Spleen (tissue), 11 donors: ENCODE measurements around the gene ST13. TPM values are rescaled to one million over a fixed set of nuclear protein-coding genes. Genes with fewer than 3 reads are reported as not detected.

Source experiments
- DNase-seq: peaks from one replicate; pipeline ENCODE4 v3.0.0-alpha.2; 2020
- H3K27ac ChIP-seq, 8 donors: fragments of 200-600 bp; sonication (generic) in 7 of 8; 1 replicate in 4 of 8; 2 replicates in 4 of 8; pipeline versions ENCODE4 v1.5.0 to v1.8.0; 2016 to 2021; ENCODE audit warnings: inconsistent platforms in 4 of 8, mild to moderate bottlenecking in 4 of 8, moderate library complexity in 1 of 8
- H3K27me3 ChIP-seq, 7 donors: fragments of 200-600 bp; sonication (generic) in 6 of 7; replicated peaks in 1 of 7; 1 replicate in 4 of 7; 2 replicates in 3 of 7; pipeline versions ENCODE4 v1.5.0 to v1.8.0; 2016 to 2021; ENCODE audit warnings: inconsistent platforms in 3 of 7, mild to moderate bottlenecking in 1 of 7
- H3K36me3 ChIP-seq, 6 donors: fragments of 200-600 bp; sonication (generic) in 5 of 6; 1 replicate in 4 of 6; 2 replicates in 2 of 6; pipeline versions ENCODE4 v1.5.0 to v1.8.0; 2016 to 2021; ENCODE audit warnings: inconsistent platforms in 2 of 6
- H3K4me1 ChIP-seq, 6 donors: fragments of 200-600 bp; sonication (generic) in 5 of 6; 1 replicate in 3 of 6; 2 replicates in 3 of 6; pipeline versions ENCODE4 v1.5.0 to v1.8.0; 2016 to 2021; ENCODE audit warnings: inconsistent platforms in 3 of 6
- H3K4me3 ChIP-seq, 8 donors: fragments of 200-600 bp; sonication (generic) in 7 of 8; 1 replicate in 4 of 8; 2 replicates in 4 of 8; pipeline versions ENCODE4 v1.5.0 to v1.8.0; 2016 to 2021; ENCODE audit warnings: inconsistent platforms in 4 of 8, mild to moderate bottlenecking in 4 of 8, moderate library complexity in 2 of 8
- H3K9me3 ChIP-seq, 8 donors: fragments of 200-600 bp; sonication (generic) in 7 of 8; 1 replicate in 4 of 8; 2 replicates in 4 of 8; pipeline versions ENCODE4 v1.5.0 to v1.8.0; 2016 to 2021; ENCODE audit warnings: inconsistent platforms in 4 of 8
- CTCF ChIP-seq, 11 experiments: fragments of 200-600 bp in 7 of 11; fragments of 450-650 bp in 4 of 11; sonication (generic) in 4 of 11; IDR thresholded peaks in 8 of 11; conservative IDR thresholded peaks in 3 of 11; 1 replicate in 7 of 11; 2 replicates in 4 of 11; pipeline versions ENCODE4 v1.4.0 to v1.8.0; 2016 to 2021; ENCODE audit warnings: antibody characterized with exemption in 11 of 11, inconsistent platforms in 4 of 11, mild to moderate bottlenecking in 1 of 11
- POLR2A ChIP-seq, 3 donors: fragments of 450-650 bp; IDR thresholded peaks; one replicate each; pipeline ENCODE4 v1.5.1; 2017; ENCODE audit warnings: antibody characterized with exemption in 3 of 3, mild to moderate bottlenecking in 1 of 3
- POLR2AphosphoS5 ChIP-seq, 3 donors: sonication (generic); formaldehyde crosslinking; IDR thresholded peaks; one replicate each; pipeline ENCODE4 v1.5.1; 2017; ENCODE audit warnings: antibody characterized with exemption in 3 of 3
- WGBS, 5 donors: extraction: QIAGEN DNeasy Blood & Tissue Kit in 3 of 5; methylation state at CpG; one replicate each; pipeline versions ENCODE4 v1.1.5 to v1.1.7; 2013 to 2018; 5-methylcytosine and 5-hydroxymethylcytosine counted together
- intact Hi-C: fragments of 100-400 bp; cut with DNase I; formaldehyde crosslinking; loops from one replicate; pipeline ENCODE4 v1.15.0; 2023; ENCODE audit warnings: low total_unique reads
- polyA plus RNA-seq, 3 donors: library from polyadenylated mRNA; stranded (reverse); fragments of 200-250 nt; gene quantifications; one replicate each; pipeline ENCODE4 v1.2.1, GENCODE V29; 2013
- total RNA-seq, 7 donors: library from RNA; depleted of rRNA in 3 of 7; stranded (reverse); fragments of >200 nt in 3 of 7; fragmentation: NEBNext Ultra II Directional in 4 of 7; extraction: Animal tissue kit (Norgen Biotek cat#: 25700) in 4 of 7; gene quantifications; one replicate each; pipeline versions ENCODE4 v1.1.0 to v1.2.1, GENCODE V29; 2016 to 2021
- donor health status: healthy with polysubstance abuse.
- donor health status: DM: no; HTN: no; CAD: no; lungs with moderate emphysema.
- donor health status: DM: no; HTN: no; CAD: no.
- donor health status: Bipolar disorder and iron deficiency.
- donor health status: healthy.
- donor health status: DM: no; HTN: no; CAD: no.
- donor health status: DM: yes; HTN: yes; CAD: no.

Gene ST13
- total and polyA plus RNA-seq, 10 donors, result 56.2 to 162 (median 107) TPM

- H3K36me3 ChIP-seq, result peaks cover 0 to 24% (median 6%) of the 10 kb centered on the region in 6 donors
- H3K9me3 ChIP-seq, result no peaks in the 10 kb centered on the region
- peak within 1 kb of the TSS; percentile 64 to 89 (median 84) for H3K27ac ChIP-seq
- H3K27me3 ChIP-seq, result no peaks in the 10 kb centered on the region
- H3K4me3 ChIP-seq, result peak within 1 kb of the TSS; percentile 86 to 99 (median 98)
- 0 to 1% (median 0%) methylated on average over 34 to 60 of the region's 61 CpGs for WGBS, 5 donors
- TF ChIP-seq POLR2AphosphoS5 (IDR thresholded peaks at IDR 0.05) (peak; percentile 83 to 87 (median 84)), POLR2A (IDR thresholded peaks at IDR 0.05) (no peak), CTCF (IDR thresholded peaks at IDR 0.05 in 8 of 11, conservative IDR thresholded peaks at IDR 0.05 in 3 of 11) (peak in 8 of 11 experiments; percentile 17 to 53 (median 33))
- peak; percentile 97 for DNase-seq
- intact Hi-C loops, result no loop called here
- peaks cover 17 to 49% (median 28%) of the 10 kb centered on the region in 6 donors for H3K4me1 ChIP-seq
Measured at GRCh38 chr22:40818747-40819598, 37.5 kb downstream of the ST13 start, which contains the start of gene SLC25A17. Gene SLC25A17, minus strand, starts transcription at chr22:40819346. Its CDS starts 98 bp downstream, at chr22:40819248.

GRCh38 chr22:40818192-40818746 is 38.2 kb downstream of the ST13 start:
- TF ChIP-seq POLR2AphosphoS5 (IDR thresholded peaks at IDR 0.05), result no peak
- no peak for TF ChIP-seq POLR2A (IDR thresholded peaks at IDR 0.05)
- TF ChIP-seq CTCF (IDR thresholded peaks at IDR 0.05 in 8 of 11, conservative IDR thresholded peaks at IDR 0.05 in 3 of 11), result no peak
- peak overlapping the region in 3 of 8 donors; percentile 84 to 89 (median 86) for H3K27ac ChIP-seq
- intact Hi-C loops, result no loop called here

DNA sequence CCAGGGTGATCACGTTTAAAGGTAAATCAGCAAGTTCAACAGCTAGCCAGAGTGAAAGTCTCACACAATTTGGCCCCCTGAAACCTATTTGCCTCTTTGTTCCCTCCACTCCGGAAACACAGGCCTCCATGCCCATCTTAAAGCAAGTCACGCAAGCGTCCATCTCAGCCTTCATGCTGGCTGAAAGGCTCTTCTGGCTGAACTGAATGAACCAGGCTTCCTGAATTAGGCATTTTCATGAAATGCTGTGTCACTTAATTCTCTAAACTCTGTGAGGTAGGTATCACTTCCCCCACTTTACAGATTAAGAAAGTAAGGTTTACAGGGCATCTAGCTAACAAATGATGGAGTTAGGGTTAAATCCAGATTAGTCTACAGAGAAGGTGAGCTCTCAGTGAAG is 38.7 kb downstream of the ST13 start:
- no peak for DNase-seq
- Histone ChIP-seq H3K27me3 (no peaks in the 10 kb centered on the region), H3K27ac (no peak overlapping the region), H3K36me3 (peaks cover 0 to 20% (median under 1%) of the 10 kb centered on the region in 6 donors), H3K4me1 (peaks cover 17 to 49% (median 28%) of the 10 kb centered on the region in 6 donors), H3K4me3 (peak overlapping the region in 3 of 8 donors; percentile 98 to 99 (median 99)), H3K9me3 (no peaks in the 10 kb centered on the region)
- no peak for TF ChIP-seq POLR2AphosphoS5 (IDR thresholded peaks at IDR 0.05)
- TF ChIP-seq POLR2A (IDR thresholded peaks at IDR 0.05), result no peak
- no peak for TF ChIP-seq CTCF (IDR thresholded peaks at IDR 0.05 in 8 of 11, conservative IDR thresholded peaks at IDR 0.05 in 3 of 11)
- 84 to 90% (median 87%) methylated on average over 4 of the region's 4 CpGs for WGBS, 5 donors
- intact Hi-C loops, result no loop called here

More at GRCh38 chr22:40818192-40818746, 38.2 kb downstream of the ST13 start:
- Histone ChIP-seq H3K4me3 (peak overlapping the region; percentile 86 to 99 (median 98)), H3K4me1 (peaks cover 17 to 49% (median 28%) of the 10 kb centered on the region in 6 donors), H3K27me3 (no peaks in the 10 kb centered on the region), H3K9me3 (no peaks in the 10 kb centered on the region), H3K36me3 (peaks cover 0 to 23% (median 3%) of the 10 kb centered on the region in 6 donors)
- DNase-seq, result no peak
- WGBS, 5 donors, result 7 to 21% (median 11%) methylated on average over 13 to 14 of the region's 14 CpGs

DNA sequence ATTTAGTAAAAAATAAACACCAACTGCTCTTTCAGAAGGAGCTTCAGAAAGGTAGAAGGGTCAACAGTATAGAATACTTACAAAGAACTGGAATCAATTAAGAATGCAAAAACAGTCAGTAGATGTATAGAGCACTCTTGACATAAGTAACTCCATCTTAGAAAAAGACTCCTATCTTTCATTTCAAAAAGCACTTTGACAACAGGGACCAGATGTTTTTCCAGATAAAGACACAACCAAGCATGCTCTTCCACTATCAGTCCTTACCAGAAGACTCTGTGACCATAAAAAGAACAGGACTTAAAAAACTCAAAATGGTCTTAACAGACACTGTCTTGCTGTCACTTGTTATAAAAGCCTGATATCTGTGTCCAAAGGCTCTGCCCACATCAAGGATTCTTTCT is 42.5 kb downstream of the ST13 start:
- DNase-seq, result no peak
- H3K4me3 ChIP-seq, result no peak overlapping the region
- TF ChIP-seq POLR2A (IDR thresholded peaks at IDR 0.05) (no peak), POLR2AphosphoS5 (IDR thresholded peaks at IDR 0.05) (no peak), CTCF (IDR thresholded peaks at IDR 0.05 in 8 of 11, conservative IDR thresholded peaks at IDR 0.05 in 3 of 11) (no peak)
- intact Hi-C loops, result no loop called here
- no peaks in the 10 kb centered on the region for H3K9me3 ChIP-seq
- no peak overlapping the region for H3K27ac ChIP-seq
- H3K27me3 ChIP-seq, result no peaks in the 10 kb centered on the region
- H3K4me1 ChIP-seq, result peaks cover 13 to 44% (median 19%) of the 10 kb centered on the region in 6 donors
- H3K36me3 ChIP-seq, result peaks cover 0 to 13% (median 0%) of the 10 kb centered on the region in 6 donors
